ENCODE results near the gene CYTH3.

CYTH3 gene

GRCh38 chr7:6256109-6256483, 16.3 kb downstream of the CYTH3 start:
- Histone ChIP-seq H3K27me3 (ENCODE audit: insufficient read depth, low read length) (no peaks in the 10 kb centered on the region), H3K9me3 (ENCODE audit: insufficient read depth, low read depth, low read length) (no peaks in the 10 kb centered on the region), H3K27ac (ENCODE audit: low read depth, low read length) (no peak overlapping the region), H3K9ac (ENCODE audit: low read depth, low read length) (no peak overlapping the region), H3K4me3 (ENCODE audit: low read length) (no peak overlapping the region), H3K4me1 (ENCODE audit: insufficient read depth, low read length) (peaks cover 16% of the 10 kb centered on the region), H3K36me3 (ENCODE audit: insufficient read depth, low read length) (no peaks in the 10 kb centered on the region)
- WGBS, result 90% methylated on average over 4 of the region's 5 CpGs

GRCh38 chr7:6254866-6255265, 17.6 kb downstream of the CYTH3 start:
- 95% methylated on average over 4 of the region's 4 CpGs for whole genome bisulfite sequencing
- Histone ChIP-seq H3K36me3 (ENCODE audit: insufficient read depth, low read length) (no peaks in the 10 kb centered on the region), H3K4me3 (ENCODE audit: low read length) (no peak overlapping the region), H3K9ac (ENCODE audit: low read depth, low read length) (no peak overlapping the region), H3K27ac (ENCODE audit: low read depth, low read length) (no peak overlapping the region), H3K9me3 (ENCODE audit: insufficient read depth, low read depth, low read length) (no peaks in the 10 kb centered on the region), H3K27me3 (ENCODE audit: insufficient read depth, low read length) (no peaks in the 10 kb centered on the region), H3K4me1 (ENCODE audit: insufficient read depth, low read length) (peaks cover 12% of the 10 kb centered on the region)

GRCh38 chr7:6252748-6253147, 19.7 kb downstream of the CYTH3 start:
- Histone ChIP-seq H3K27me3 (ENCODE audit: insufficient read depth, low read length) (no peaks in the 10 kb centered on the region), H3K4me1 (ENCODE audit: insufficient read depth, low read length) (peaks cover 8% of the 10 kb centered on the region), H3K9me3 (ENCODE audit: insufficient read depth, low read depth, low read length) (no peaks in the 10 kb centered on the region), H3K36me3 (ENCODE audit: insufficient read depth, low read length) (no peaks in the 10 kb centered on the region), H3K4me3 (ENCODE audit: low read length) (no peak overlapping the region), H3K27ac (ENCODE audit: low read depth, low read length) (no peak overlapping the region), H3K9ac (ENCODE audit: low read depth, low read length) (no peak overlapping the region)
- 90% methylated on average over 2 of the region's 2 CpGs for WGBS

- no peak overlapping the region for H3K9ac ChIP-seq (ENCODE audit: low read depth, low read length)
- H3K9me3 ChIP-seq (ENCODE audit: insufficient read depth, low read depth, low read length), result no peaks in the 10 kb centered on the region
- peaks cover 6% of the 10 kb centered on the region for H3K4me1 ChIP-seq (ENCODE audit: insufficient read depth, low read length)
- no peak overlapping the region for H3K4me3 ChIP-seq (ENCODE audit: low read length)
- H3K27ac ChIP-seq (ENCODE audit: low read depth, low read length), result no peak overlapping the region
- no peaks in the 10 kb centered on the region for H3K36me3 ChIP-seq (ENCODE audit: insufficient read depth, low read length)
- 98% methylated on average over 5 of the region's 5 CpGs for WGBS
- H3K27me3 ChIP-seq (ENCODE audit: insufficient read depth, low read length), result no peaks in the 10 kb centered on the region
These were observed 20.1 kb downstream of the CYTH3 start for GRCh38 chr7:6252341-6252746.

GRCh38 chr7:6251653-6252052, 20.8 kb downstream of the CYTH3 start:
- WGBS, result 93% methylated on average over 4 of the region's 4 CpGs
- no peak overlapping the region for H3K4me3 ChIP-seq (ENCODE audit: low read length)
- peaks cover 12% of the 10 kb centered on the region for H3K4me1 ChIP-seq (ENCODE audit: insufficient read depth, low read length)
- H3K9ac ChIP-seq (ENCODE audit: low read depth, low read length), result no peak overlapping the region
- no peaks in the 10 kb centered on the region for H3K27me3 ChIP-seq (ENCODE audit: insufficient read depth, low read length)
- no peaks in the 10 kb centered on the region for H3K36me3 ChIP-seq (ENCODE audit: insufficient read depth, low read length)
- H3K27ac ChIP-seq (ENCODE audit: low read depth, low read length), result no peak overlapping the region
- no peaks in the 10 kb centered on the region for H3K9me3 ChIP-seq (ENCODE audit: insufficient read depth, low read depth, low read length)

GRCh38 chr7:6250364-6250833, 22.0 kb downstream of the CYTH3 start:
- H3K4me1 ChIP-seq (ENCODE audit: insufficient read depth, low read length), result peaks cover 20% of the 10 kb centered on the region
- no peaks in the 10 kb centered on the region for H3K9me3 ChIP-seq (ENCODE audit: insufficient read depth, low read depth, low read length)
- H3K27ac ChIP-seq (ENCODE audit: low read depth, low read length), result no peak overlapping the region
- H3K9ac ChIP-seq (ENCODE audit: low read depth, low read length), result no peak overlapping the region
- no peak overlapping the region for H3K4me3 ChIP-seq (ENCODE audit: low read length)
- H3K36me3 ChIP-seq (ENCODE audit: insufficient read depth, low read length), result no peaks in the 10 kb centered on the region
- H3K27me3 ChIP-seq (ENCODE audit: insufficient read depth, low read length), result no peaks in the 10 kb centered on the region
- WGBS, result 91% methylated on average over 4 of the region's 4 CpGs

GRCh38 chr7:6249043-6249442, 23.4 kb downstream of the CYTH3 start:
- 92% methylated on average over 3 of the region's 4 CpGs for WGBS
- no peak overlapping the region for H3K27ac ChIP-seq (ENCODE audit: low read depth, low read length)
- H3K27me3 ChIP-seq (ENCODE audit: insufficient read depth, low read length), result no peaks in the 10 kb centered on the region
- H3K4me3 ChIP-seq (ENCODE audit: low read length), result no peak overlapping the region
- H3K9me3 ChIP-seq (ENCODE audit: insufficient read depth, low read depth, low read length), result no peaks in the 10 kb centered on the region
- H3K4me1 ChIP-seq (ENCODE audit: insufficient read depth, low read length), result peaks cover 20% of the 10 kb centered on the region
- H3K9ac ChIP-seq (ENCODE audit: low read depth, low read length), result no peak overlapping the region
- no peaks in the 10 kb centered on the region for H3K36me3 ChIP-seq (ENCODE audit: insufficient read depth, low read length)

- Histone ChIP-seq H3K9me3 (ENCODE audit: insufficient read depth, low read depth, low read length) (no peaks in the 10 kb centered on the region), H3K9ac (ENCODE audit: low read depth, low read length) (no peak overlapping the region), H3K27me3 (ENCODE audit: insufficient read depth, low read length) (no peaks in the 10 kb centered on the region), H3K4me3 (ENCODE audit: low read length) (no peak overlapping the region), H3K36me3 (ENCODE audit: insufficient read depth, low read length) (no peaks in the 10 kb centered on the region), H3K4me1 (ENCODE audit: insufficient read depth, low read length) (peaks cover 20% of the 10 kb centered on the region), H3K27ac (ENCODE audit: low read depth, low read length) (no peak overlapping the region)
- WGBS, result 94% methylated on average over 6 of the region's 6 CpGs
These were observed 23.8 kb downstream of the CYTH3 start for GRCh38 chr7:6248581-6248980.

- WGBS, result 89% methylated on average over 6 of the region's 8 CpGs
- no peaks in the 10 kb centered on the region for H3K36me3 ChIP-seq (ENCODE audit: insufficient read depth, low read length)
- H3K27ac ChIP-seq (ENCODE audit: low read depth, low read length), result no peak overlapping the region
- no peaks in the 10 kb centered on the region for H3K27me3 ChIP-seq (ENCODE audit: insufficient read depth, low read length)
- H3K4me3 ChIP-seq (ENCODE audit: low read length), result no peak overlapping the region
- peaks cover 22% of the 10 kb centered on the region for H3K4me1 ChIP-seq (ENCODE audit: insufficient read depth, low read length)
- no peak overlapping the region; the same call in 1 of the 2 replicates for H3K9ac ChIP-seq (ENCODE audit: low read depth, low read length)
- no peaks in the 10 kb centered on the region for H3K9me3 ChIP-seq (ENCODE audit: insufficient read depth, low read depth, low read length)
These were observed 26.0 kb downstream of the CYTH3 start for GRCh38 chr7:6246251-6246917.

- no peak overlapping the region for H3K4me3 ChIP-seq (ENCODE audit: low read length)
- H3K9ac ChIP-seq (ENCODE audit: low read depth, low read length), result no peak overlapping the region
- 94% methylated on average over 3 of the region's 3 CpGs for WGBS
These were observed 28.4 kb downstream of the CYTH3 start for GRCh38 chr7:6244021-6244420.

GRCh38 chr7:6243168-6243567, 29.3 kb downstream of the CYTH3 start:
- Histone ChIP-seq H3K4me1 (ENCODE audit: insufficient read depth, low read length) (peaks cover 20% of the 10 kb centered on the region), H3K27ac (ENCODE audit: low read depth, low read length) (no peak overlapping the region), H3K9ac (ENCODE audit: low read depth, low read length) (no peak overlapping the region), H3K27me3 (ENCODE audit: insufficient read depth, low read length) (no peaks in the 10 kb centered on the region), H3K36me3 (ENCODE audit: insufficient read depth, low read length) (no peaks in the 10 kb centered on the region), H3K4me3 (ENCODE audit: low read length) (no peak overlapping the region), H3K9me3 (ENCODE audit: insufficient read depth, low read depth, low read length) (no peaks in the 10 kb centered on the region)
- WGBS, result 92% methylated on average over 5 of the region's 5 CpGs

More at GRCh38 chr7:6244021-6244420, 28.4 kb downstream of the CYTH3 start:
- H3K36me3 ChIP-seq (ENCODE audit: insufficient read depth, low read length), result no peaks in the 10 kb centered on the region
- H3K27ac ChIP-seq (ENCODE audit: low read depth, low read length), result no peak overlapping the region
- H3K4me1 ChIP-seq (ENCODE audit: insufficient read depth, low read length), result peaks cover 23% of the 10 kb centered on the region
- no peaks in the 10 kb centered on the region for H3K9me3 ChIP-seq (ENCODE audit: insufficient read depth, low read depth, low read length)
- H3K27me3 ChIP-seq (ENCODE audit: insufficient read depth, low read length), result no peaks in the 10 kb centered on the region

- Histone ChIP-seq H3K9me3 (ENCODE audit: insufficient read depth, low read depth, low read length) (no peaks in the 10 kb centered on the region), H3K27ac (ENCODE audit: low read depth, low read length) (no peak overlapping the region), H3K4me1 (ENCODE audit: insufficient read depth, low read length) (peaks cover 20% of the 10 kb centered on the region), H3K4me3 (ENCODE audit: low read length) (no peak overlapping the region), H3K9ac (ENCODE audit: low read depth, low read length) (no peak overlapping the region), H3K36me3 (ENCODE audit: insufficient read depth, low read length) (no peaks in the 10 kb centered on the region), H3K27me3 (ENCODE audit: insufficient read depth, low read length) (no peaks in the 10 kb centered on the region)
- WGBS, result 92% methylated on average over 5 of the region's 5 CpGs
These were observed 29.9 kb downstream of the CYTH3 start for GRCh38 chr7:6242561-6242960.

Measured in HUES64 (cell line).